Measurements from ENCODE around the gene STPG4.
"Not testable (repeated sequence)": the region's sequence is repeated elsewhere in the genome, so short reads cannot be mapped to it uniquely, and the experiment has no call there.

The STPG4 gene

GRCh38 chr2:47126783-47127182 lies 28.3 kb downstream of the STPG4 start:
- DNase-seq (ENCODE audit: low read depth in 3 of 3) = no peak

GRCh38 chr2:47124740-47125139 lies 30.4 kb downstream of the STPG4 start:
- not testable (repeated sequence) for DNase-seq (ENCODE audit: low read depth in 3 of 3)

GRCh38 chr2:47120424-47120823 lies 34.7 kb downstream of the STPG4 start:
- DNase-seq (ENCODE audit: low read depth in 3 of 3) = not testable (repeated sequence)

GRCh38 chr2:47119001-47119400 lies 36.1 kb downstream of the STPG4 start:
- no peak for DNase-seq (ENCODE audit: low read depth in 3 of 3)

GRCh38 chr2:47118581-47118980 lies 36.5 kb downstream of the STPG4 start:
- DNase-seq (ENCODE audit: low read depth in 3 of 3) = no peak

GRCh38 chr2:47112665-47113435 lies 42.3 kb downstream of the STPG4 start:
- no peak for DNase-seq (ENCODE audit: low read depth in 3 of 3)

GRCh38 chr2:47109680-47110079 lies 45.4 kb downstream of the STPG4 start:
- DNase-seq (ENCODE audit: low read depth in 3 of 3) = no peak

- no peak for DNase-seq (ENCODE audit: low read depth in 3 of 3)
These were observed 46.1 kb downstream of the STPG4 start for GRCh38 chr2:47109007-47109375.

- not testable (repeated sequence) for DNase-seq (ENCODE audit: low read depth in 3 of 3)
These were observed 46.7 kb downstream of the STPG4 start for GRCh38 chr2:47108267-47109006.

- DNase-seq (ENCODE audit: low read depth in 3 of 3) = not testable (repeated sequence)
These were observed 47.9 kb downstream of the STPG4 start for GRCh38 chr2:47107201-47107600.

- DNase-seq (ENCODE audit: low read depth in 3 of 3) = not testable (repeated sequence)
These were observed 48.9 kb downstream of the STPG4 start for GRCh38 chr2:47106231-47106630.

- DNase-seq (ENCODE audit: low read depth in 3 of 3) = not testable (repeated sequence)
These were observed 55.4 kb downstream of the STPG4 start for GRCh38 chr2:47099712-47100111.

GRCh38 chr2:47098953-47099352 lies 56.2 kb downstream of the STPG4 start:
- DNase-seq (ENCODE audit: low read depth in 3 of 3) = no peak

GRCh38 chr2:47097563-47097962 lies 57.5 kb downstream of the STPG4 start:
- DNase-seq (ENCODE audit: low read depth in 3 of 3) = no peak

- no peak for DNase-seq (ENCODE audit: low read depth in 3 of 3)
These were observed 58.7 kb downstream of the STPG4 start for GRCh38 chr2:47096451-47096850.

GRCh38 chr2:47095349-47096020 lies 59.6 kb downstream of the STPG4 start:
- DNase-seq (ENCODE audit: low read depth in 3 of 3) = no peak

- no peak for DNase-seq (ENCODE audit: low read depth in 3 of 3)
These were observed 60.5 kb downstream of the STPG4 start for GRCh38 chr2:47094511-47095142.

GRCh38 chr2:47093626-47094025 lies 61.5 kb downstream of the STPG4 start:
- DNase-seq (ENCODE audit: low read depth in 3 of 3) = no peak

GRCh38 chr2:47092465-47092864 lies 62.6 kb downstream of the STPG4 start:
- no peak for DNase-seq (ENCODE audit: low read depth in 3 of 3)

GRCh38 chr2:47091118-47091517 lies 64.0 kb downstream of the STPG4 start:
- DNase-seq (ENCODE audit: low read depth in 3 of 3) = no peak

- no peak for DNase-seq (ENCODE audit: low read depth in 3 of 3)
These were observed 66.0 kb downstream of the STPG4 start for GRCh38 chr2:47089083-47089464.
